GM12864 (cell line): Measurements from ENCODE around the gene THNSL1.
"Not testable (repeated sequence)": the region's sequence is repeated elsewhere in the genome, so short reads cannot be mapped to it uniquely, and the experiment has no call there.

Experiments used
- DNase-seq: peaks from one replicate; pipeline ENCODE4 v3.0.0-alpha.2; 2011; ENCODE audit warnings: low read depth
- H3K4me3 ChIP-seq: 2 replicates; pipeline ENCODE4 v1.5.1; 2011; ENCODE audit warnings: mild to moderate bottlenecking, low read depth, low read length, control low read depth
- CTCF ChIP-seq: IDR thresholded peaks from 2 replicates; pipeline ENCODE4 v1.5.1; 2011; ENCODE audit warnings: low read depth, mild to moderate bottlenecking, moderate library complexity, low read length, control low read depth, inconsistent platforms; ENCODE audit errors: missing control alignments

The THNSL1 gene

GRCh38 chr10:25016376-25017153, at the start of gene THNSL1:
Gene THNSL1 (plus strand): TSS chr10:25016612. CDS start chr10:25023224, 6,612 bp downstream.
- H3K4me3 ChIP-seq, result peak within 1 kb of the TSS; percentile 67
- DNase-seq, result peak; percentile 96
- no peak for TF ChIP-seq CTCF

- no peak overlapping the region for H3K4me3 ChIP-seq
- TF ChIP-seq CTCF, result no peak
- no peak for DNase-seq
Observed at GRCh38 chr10:24966962-24967481, 49.4 kb upstream of the THNSL1 start.

GRCh38 chr10:24968349-24968748, 48.1 kb upstream of the THNSL1 start:
- DNase-seq, result no peak
- no peak for TF ChIP-seq CTCF
- H3K4me3 ChIP-seq, result no peak overlapping the region

- DNase-seq, H3K4me3 ChIP-seq: not testable (repeated sequence)
Observed at GRCh38 chr10:24968951-24969350, 47.5 kb upstream of the THNSL1 start.

- DNase-seq, result no peak
- H3K4me3 ChIP-seq, result no peak overlapping the region
- TF ChIP-seq CTCF, result no peak
Observed at GRCh38 chr10:24969841-24970281, 46.6 kb upstream of the THNSL1 start.

GRCh38 chr10:24971374-24971773, 45.0 kb upstream of the THNSL1 start:
- no peak for DNase-seq
- no peak for TF ChIP-seq CTCF

GRCh38 chr10:24973163-24973562, 43.2 kb upstream of the THNSL1 start:
- no peak for TF ChIP-seq CTCF
- H3K4me3 ChIP-seq, result no peak overlapping the region
- DNase-seq, result no peak

More at GRCh38 chr10:24971374-24971773, 45.0 kb upstream of the THNSL1 start:
- no peak overlapping the region for H3K4me3 ChIP-seq
